DOHH2 (cell line): Measurements from ENCODE around the gene DCUN1D3.

Experiments used
- EZH2phosphoT487 ChIP-seq: fragments of 200-600 bp; sonication (generic); IDR thresholded peaks from 2 replicates; pipeline ENCODE4 v1.6.1; 2017; ENCODE audit warnings: borderline replicate concordance, mild to moderate bottlenecking, antibody characterized with exemption, low read length, moderate library complexity, mixed read lengths
- TF ChIP-seq, protein P1 (sequence below): fragments of 200-600 bp; sonication (generic); IDR thresholded peaks from one replicate; pipeline ENCODE4 v1.5.1; 2014; ENCODE audit warnings: antibody characterized with exemption, mild to moderate bottlenecking, low read depth, low read length; ENCODE audit not compliant: poor library complexity, severe bottlenecking

- TF ChIP-seq, protein P1, sequence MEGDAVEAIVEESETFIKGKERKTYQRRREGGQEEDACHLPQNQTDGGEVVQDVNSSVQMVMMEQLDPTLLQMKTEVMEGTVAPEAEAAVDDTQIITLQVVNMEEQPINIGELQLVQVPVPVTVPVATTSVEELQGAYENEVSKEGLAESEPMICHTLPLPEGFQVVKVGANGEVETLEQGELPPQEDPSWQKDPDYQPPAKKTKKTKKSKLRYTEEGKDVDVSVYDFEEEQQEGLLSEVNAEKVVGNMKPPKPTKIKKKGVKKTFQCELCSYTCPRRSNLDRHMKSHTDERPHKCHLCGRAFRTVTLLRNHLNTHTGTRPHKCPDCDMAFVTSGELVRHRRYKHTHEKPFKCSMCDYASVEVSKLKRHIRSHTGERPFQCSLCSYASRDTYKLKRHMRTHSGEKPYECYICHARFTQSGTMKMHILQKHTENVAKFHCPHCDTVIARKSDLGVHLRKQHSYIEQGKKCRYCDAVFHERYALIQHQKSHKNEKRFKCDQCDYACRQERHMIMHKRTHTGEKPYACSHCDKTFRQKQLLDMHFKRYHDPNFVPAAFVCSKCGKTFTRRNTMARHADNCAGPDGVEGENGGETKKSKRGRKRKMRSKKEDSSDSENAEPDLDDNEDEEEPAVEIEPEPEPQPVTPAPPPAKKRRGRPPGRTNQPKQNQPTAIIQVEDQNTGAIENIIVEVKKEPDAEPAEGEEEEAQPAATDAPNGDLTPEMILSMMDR: no peak
- TF ChIP-seq EZH2phosphoT487: no peak
These were observed 40.5 kb downstream of the DCUN1D3 start for GRCh38 chr16:20859699-20860098.
